Hematopoietic multipotent progenitor cell treated with erythropoietin and hydrocortisone succinate and interleukin-3 and kit ligand, for 8 days (in vitro differentiated cells): ENCODE data around the gene ELOVL6.
"Not testable (repeated sequence)": the region's sequence is repeated elsewhere in the genome, so short reads cannot be mapped to it uniquely, and the experiment has no call there.

ENCODE experiments used
- DNase-seq: peaks from one replicate; pipeline ENCODE4 v3.0.0-alpha.2; 2015

Gene ELOVL6

DNA sequence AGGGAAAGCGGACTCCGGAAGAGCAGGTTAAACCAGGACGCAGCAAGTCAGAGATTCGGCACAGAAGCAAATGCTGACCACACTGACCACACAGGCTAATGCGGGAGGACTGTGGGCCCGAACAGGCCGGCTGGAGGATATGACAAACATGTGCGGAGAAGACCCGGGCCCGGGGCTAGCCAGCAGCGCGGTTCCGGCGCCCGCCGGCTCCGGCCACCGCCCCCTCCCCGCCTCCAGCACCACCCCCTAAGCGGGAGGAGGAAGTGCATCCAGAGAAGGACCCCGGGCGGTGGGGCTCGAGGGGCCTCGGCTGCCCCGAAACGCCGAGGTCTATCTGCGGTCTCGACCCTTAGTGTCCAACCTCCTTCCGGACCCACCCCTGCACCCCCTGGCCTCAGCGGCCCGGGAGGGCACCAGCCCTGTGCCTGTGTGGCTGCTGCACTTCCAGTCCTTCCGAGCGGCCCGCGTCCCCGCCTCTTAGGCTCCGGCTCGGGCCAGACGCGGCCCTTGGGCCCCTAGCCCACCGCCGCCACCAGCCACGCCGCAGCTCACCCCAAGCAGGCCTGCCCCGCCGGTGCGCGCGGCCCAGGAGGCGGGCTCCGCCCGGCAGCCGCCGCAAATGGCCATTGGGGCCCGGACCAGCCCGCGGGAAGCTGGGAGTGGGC is 2.1 kb downstream of the ELOVL6 start:
- peak; percentile 67 for DNase-seq

DNA sequence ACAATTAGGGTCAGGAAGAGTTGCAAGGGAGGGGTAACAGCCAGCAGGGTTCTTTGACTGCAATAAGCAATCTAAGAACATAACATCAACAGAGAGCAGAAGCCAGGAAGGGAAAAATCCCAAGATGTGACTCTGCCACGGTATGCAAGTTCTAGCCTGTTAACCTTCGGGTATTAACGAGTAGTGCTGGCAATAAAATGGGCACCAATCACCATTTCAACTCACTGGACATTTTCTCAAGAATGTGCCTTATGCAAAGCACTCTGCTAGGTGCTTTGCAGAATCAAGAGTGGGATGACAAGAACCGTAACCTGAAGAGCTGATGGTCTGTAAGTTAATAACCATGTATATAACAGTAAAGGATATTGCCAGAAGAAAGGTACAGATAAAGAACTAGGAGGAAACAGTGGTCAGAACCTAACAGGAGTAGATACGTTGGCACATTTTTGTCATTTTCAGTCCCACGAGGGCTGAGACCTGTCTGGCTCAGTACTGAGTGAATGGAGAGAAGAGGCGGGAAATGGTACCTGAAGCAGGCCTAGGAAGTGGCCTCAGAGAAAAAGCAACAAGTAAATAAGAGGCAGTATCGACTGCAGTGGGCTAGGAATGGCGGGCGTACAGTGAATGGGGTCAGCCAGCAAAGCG is 2.7 kb downstream of the ELOVL6 start:
- peak; percentile 75 for DNase-seq

DNA sequence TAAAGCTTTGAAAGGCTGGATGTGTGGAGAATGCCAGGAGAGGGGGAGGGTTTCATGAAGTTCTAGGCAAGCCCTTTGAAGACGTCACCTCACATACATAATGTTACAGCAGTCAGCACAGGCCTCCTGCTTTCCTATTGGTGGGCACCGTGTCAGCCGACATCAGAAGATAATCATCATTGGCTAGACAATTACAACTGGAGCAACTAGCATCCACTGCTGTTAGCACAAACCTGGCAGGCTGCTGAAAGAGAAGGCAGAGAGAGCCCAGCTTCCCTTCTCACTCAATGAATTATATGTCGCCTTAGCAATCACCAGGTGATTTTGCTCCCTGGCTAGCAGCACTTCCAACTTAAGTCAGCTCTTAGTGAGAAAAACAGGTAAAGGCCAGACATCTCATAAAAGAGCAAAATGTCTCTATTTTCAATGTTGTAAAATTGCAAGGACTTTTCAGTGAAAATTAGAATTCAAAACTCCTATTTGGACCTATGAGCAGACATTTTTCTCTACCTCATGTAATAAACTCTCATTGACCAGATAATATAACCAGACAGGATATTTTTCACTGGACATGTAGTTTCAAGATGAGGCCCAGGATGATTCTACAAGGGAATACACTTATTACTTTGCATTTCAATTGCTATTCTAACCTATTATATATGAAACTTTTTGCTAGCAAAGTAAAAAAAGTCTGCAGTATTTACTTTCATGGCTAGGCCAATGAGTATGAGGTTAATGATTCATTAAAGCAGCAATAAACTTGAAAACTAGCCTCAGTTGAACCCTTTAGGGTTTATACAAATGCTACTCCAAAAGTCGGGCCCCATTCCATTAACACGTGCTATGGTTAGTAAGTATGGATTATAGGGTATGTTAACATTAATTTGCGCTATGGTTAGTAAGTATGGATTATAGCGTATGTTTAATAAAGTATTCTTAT is 4.3 kb downstream of the ELOVL6 start:
- DNase-seq: peak; percentile 99

DNA sequence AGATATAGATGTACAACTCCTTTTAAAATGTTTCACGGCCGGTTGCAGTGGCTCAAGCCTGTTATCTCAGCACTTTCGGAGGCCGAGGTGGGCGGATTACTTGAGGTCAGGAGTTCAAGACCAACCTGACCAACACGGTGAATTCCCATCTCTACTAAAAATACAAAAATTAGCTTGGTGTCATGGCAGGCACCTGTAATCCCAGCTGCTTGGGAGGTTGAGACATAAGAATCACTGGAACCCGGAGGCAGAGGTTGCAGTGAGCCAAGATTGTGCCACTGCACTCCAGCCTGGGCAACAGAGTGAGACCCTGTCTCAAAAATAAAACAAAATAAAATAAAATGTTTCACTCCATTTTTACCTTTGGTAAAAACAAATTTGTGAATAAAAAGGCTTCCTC is 5.1 kb downstream of the ELOVL6 start:
- DNase-seq: not testable (repeated sequence)

DNA sequence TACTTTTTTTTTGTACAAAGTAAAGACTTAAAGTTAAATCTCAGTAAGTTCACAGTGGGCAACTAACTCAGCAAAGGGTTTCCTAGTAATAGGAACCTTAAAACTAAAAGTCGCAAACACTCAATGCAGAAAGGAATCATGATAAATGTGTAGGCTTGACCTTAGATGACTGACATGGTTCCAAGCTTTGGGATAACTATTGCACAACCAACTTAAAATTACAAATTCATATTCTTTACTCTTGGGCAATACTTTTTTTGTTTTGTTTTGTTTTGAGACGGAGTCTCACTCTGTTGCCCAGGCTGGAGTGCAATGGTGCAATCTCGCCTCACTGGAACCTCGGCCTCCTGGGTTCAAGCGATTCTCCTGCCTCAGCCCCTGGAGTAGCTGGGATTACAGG is 8.2 kb downstream of the ELOVL6 start:
- no peak for DNase-seq

DNA sequence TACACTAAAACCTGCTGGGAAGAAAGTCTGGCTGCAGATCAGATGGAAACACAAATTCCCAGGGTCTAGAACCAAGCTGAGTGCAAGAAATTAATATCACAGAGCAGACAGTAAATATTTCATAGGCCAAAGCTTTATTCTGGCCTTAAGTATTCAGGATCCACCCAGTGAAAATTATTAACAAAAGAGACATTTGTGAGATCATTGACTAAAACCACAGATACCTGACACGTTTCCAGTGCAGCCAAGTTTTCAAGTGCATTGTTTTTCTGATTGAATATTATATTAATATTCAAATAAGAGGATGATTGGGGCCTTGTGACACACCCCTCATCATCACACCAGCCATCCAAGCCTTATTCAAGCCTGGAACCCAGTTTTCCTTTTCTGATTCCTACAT is 10.3 kb downstream of the ELOVL6 start:
- no peak for DNase-seq

DNA sequence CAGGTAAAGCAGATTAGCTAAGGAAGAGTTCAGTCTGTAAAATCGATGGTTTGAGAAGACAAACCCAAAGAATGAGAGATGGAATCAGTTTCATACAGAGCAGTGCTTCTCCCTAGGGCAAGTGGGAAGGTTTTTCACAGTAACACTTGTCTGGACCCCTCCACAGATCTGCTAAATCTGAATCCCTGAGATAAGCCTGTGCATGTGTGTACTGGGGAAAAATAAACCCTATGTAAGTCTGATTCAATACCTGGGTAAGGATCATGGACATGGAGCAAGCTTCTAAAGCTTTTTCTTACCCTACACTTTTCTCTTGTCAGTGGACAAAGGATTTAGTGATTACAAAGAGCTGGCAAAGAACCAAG is 13.6 kb downstream of the ELOVL6 start:
- no peak for DNase-seq

DNA sequence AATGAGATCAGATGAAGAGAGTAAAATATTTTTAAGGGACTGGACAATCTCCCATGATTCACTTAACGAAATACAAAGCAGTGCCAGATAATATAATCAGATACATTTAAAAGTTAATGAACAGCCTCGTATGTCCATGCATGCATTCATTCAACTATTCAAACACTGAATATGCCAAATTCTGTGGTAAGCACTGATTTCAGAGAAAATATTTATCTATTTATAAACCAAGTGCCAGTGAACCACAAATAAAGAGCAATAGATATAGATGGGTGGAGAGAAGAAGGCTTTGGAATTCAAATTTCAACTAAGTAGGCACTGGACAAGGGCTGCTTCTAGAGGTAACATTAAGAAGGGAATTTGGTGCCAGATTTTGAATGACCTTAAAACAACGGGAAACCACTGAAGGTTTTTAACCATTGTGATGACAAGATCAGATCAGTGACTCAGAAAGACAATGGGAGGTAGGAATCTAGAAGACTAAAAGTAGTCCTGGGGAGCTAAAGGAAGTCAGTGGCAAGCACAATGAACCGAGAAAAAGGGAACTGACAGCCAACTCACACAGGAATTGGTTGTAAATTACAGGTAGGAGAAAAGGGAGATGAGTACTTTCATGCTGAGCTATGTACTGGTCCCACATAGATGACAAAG is 14.2 kb downstream of the ELOVL6 start:
- DNase-seq: no peak

DNA sequence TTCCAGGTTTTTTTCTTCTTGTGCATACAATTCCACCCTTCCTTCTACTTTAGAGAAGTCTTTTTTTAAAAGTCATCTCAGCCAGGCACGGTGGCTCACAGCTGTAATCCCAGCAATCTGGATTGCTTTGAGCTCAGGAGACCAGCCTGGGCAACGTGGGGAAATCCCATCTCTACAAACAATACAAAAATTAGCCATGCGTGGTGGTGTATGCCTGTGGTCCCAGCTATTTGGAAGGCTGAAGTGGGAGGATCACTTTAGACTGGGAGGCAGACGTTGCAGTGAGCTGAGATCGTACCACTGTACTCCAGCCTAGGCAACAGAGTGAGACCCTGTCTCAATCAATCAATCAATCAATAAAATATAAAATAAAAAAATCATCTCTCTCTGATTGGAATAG is 14.8 kb downstream of the ELOVL6 start:
- DNase-seq: no peak

DNA sequence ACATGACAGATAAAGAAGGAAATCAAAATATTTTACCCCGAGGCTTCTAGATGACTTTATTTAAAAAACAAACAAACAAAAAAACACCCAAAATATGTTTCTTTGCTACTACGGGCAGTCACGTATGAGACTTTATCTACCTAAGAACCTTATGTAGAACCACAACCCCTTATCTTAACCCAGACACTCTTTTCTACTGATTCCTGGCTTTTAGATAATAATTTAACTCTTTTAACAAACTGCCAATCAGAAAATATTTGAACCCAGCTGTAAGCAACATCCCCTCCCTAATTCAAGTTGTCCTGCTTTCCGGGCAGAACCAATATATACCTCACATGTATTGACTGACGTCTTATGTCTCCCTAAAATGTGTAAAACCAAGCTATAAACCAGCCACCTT is 15.4 kb downstream of the ELOVL6 start:
- DNase-seq: peak; percentile 66

DNA sequence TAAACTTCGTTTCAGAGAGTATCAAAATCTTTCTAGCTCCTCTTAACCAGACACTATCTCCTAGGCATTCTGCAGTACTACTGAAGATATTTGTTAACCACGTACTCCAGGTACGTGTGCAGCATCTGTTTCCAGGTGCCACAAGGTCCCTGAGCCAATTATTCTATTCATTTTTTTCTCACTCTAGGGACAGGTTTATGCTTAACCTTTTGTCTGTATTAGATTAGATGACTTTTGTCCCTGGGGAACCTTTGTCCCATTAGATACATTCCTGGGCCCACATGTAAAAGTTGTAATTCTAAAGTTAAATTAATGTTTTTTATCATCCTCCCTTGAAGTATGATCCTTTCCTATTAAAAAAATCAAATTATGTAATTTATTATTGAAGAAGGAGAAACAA is 16.5 kb downstream of the ELOVL6 start:
- DNase-seq: no peak

DNA sequence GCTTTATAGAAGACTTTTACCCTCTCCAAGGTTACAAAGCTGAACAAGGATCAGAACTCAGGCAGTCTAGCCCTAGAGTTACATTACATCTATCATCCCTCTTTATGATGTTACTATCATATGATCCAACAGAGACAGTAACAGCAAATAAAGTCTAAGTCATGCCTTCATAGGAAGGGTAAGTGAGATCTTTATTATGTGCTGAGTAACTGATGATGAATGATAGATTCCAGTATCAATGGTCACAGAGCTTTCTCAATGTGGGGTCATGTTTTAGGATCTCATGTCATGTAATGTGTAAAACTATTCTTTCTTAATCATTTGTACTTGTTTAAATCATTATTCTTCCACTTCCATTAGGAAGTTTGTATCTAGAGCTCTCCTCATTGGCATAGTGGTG is 22.8 kb downstream of the ELOVL6 start:
- no peak for DNase-seq

DNA sequence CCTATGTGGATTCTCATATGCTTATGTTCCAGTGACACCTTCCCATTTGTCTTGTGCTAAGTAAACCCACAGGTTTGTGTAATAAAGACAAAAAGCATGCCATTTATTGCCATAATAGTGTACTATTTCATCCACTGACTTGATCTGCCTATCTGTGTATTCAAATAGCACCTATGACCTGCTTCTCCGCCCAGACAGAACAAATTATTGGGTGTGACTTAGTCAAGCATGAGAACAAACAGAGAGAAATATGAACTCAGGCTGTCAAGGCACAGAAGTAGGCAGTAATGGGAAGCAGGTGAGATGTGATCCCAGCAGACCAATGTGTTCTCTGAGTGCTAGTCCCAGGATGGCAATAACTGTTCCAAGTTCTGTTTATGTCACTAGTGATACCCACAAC is 25.4 kb downstream of the ELOVL6 start:
- DNase-seq: no peak

DNA sequence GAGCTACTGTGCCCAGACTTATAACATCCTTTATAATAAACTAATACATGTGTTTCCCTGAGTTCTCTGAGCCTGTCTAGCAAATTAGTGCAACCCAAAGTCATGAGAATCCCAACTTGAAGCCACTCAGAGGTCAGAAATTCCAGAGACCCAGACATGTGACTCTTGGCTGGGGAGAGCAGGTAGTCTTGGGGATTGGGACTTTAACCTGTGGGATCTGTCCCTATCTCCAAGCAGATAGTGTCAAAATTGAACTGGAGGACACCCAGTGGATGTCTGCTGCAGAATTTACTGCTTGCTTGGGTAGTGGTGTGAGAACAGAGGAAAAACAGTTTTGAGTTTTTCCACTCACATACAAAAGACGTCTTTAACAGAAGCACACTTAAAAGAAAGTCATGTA is 26.4 kb downstream of the ELOVL6 start:
- DNase-seq: no peak

DNA sequence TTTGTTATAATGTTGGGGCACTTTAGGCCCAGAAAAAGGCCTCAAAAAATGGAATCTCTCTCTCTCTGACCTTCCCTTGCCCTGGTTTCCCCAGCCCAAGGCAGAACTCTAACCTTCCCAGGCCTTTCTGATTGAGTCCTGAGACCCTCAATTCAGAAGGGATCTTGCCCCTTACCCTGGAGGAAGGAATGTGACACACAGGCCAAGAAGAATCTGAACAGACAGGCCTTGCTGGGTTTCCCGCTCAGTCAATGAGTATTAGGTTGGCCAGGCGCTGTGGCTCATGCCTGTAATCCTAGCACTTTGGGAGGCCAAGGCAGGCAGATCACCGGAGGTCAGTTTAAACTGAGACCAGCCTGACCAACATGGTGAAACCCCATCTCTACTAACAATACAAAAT is 27.6 kb downstream of the ELOVL6 start:
- DNase-seq: no peak

DNA sequence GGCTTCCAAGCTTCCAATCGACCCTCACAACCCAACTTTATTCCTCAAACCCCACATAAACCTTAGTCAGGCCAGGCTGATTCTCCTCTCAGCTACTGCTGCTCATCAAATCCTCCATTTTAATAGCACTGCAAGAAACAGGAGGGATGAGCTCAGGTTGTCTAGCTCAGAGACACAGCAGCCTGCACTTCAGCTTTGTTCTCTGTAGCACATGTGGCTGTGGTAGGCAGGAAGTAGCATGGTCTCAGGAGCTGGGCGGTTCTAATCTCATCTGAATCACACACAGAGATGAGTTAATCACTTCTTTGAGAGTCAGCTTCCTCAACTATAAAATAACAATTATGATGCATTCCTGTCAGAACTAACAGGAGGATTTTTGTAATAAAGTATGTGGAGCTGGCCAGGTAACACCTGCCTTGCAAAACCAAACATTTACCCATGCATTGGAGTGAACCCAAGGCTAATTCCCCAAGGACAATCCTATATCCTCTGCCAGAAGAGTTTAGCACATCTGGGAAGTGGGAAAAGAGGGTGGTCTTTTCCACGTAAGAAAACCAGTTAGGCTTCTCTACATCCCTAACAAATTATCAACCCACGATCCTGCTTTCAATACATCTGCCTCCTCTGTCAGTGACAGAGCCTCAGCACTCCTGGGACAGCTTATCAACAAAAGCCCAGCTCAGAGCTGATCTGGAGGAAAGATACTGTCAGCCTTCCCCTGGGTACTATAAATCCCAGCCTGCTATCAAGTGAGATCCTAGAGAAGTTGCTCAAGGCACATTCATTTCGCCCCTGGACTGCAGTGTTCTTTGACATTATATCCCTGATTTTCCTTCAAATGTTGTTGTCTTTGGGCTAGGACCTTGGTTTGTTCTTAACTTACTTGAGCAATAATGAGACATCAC is 32.8 kb downstream of the ELOVL6 start:
- peak; percentile 66 for DNase-seq

DNA sequence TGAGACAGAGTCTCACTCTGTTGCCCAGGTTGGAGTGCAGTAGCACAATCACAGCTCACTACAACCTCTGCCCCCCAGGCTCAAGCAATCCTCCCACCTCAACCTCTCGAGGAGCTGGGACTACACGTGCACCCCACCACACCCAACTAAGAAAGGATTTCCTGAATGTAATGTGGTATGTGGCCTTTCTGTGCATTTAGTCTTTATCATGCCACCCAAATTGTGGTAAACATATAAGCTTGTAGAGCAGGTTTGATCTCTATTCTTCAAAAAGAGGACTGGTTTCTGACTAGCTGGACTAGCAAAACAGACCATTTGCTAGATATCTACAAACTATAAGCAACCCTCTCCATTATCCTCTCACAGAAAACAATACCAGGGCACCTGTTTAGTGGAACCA is 33.6 kb downstream of the ELOVL6 start:
- DNase-seq: peak; percentile 34

DNA sequence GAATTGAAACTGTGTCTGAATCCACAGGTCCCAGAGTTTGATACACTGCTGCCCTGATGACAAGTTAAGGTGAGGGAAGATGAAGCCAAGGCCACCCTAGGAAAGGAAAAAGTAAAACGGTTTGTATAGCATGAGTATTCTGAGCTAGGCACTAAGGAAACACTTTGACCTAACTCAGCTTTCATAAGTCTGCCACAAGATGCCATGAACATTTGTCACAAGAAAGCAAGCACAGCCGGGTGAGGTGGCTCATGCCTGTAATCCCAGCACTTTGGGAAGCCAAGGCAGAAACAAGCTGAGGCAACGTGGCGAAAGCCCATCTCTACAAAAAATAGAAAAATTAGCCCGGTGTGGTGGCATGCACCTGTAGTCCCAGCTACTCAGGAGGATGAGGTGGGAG is 34.2 kb downstream of the ELOVL6 start:
- no peak for DNase-seq

DNA sequence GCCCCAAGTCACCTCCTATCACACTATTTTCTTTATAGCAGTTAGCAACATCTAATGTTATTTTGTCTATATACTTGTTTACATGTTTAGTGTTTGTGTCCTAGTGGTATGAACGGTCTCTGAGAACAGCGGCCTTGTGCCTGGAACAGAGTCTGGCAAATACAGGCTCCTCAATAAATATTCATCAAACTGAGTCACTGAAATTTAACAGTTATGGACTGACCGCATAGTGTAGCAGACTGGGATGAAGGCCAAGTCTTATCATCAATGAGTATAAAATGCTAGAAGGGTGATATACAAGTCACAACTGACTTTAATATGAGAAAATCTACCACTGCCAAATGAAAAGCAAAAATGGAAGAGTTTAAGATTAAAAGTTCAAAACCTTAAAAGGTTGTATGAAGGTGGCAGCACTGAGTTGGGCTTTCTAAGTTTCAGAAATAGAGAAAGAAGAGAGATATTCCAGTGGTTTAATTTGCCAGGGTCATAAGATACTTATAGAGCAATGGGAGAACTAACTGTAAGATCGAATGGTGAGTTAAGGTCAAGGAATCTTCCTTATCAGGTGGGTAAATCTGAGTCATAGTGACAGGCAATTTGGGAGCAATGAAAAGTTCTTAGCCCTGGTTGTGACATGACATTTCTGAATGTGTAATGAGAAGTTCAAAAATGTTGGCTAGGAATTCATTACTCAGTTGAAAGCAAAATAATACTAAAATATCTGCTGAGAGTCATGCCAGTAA is 34.9 kb downstream of the ELOVL6 start:
- peak; percentile 91 for DNase-seq

DNA sequence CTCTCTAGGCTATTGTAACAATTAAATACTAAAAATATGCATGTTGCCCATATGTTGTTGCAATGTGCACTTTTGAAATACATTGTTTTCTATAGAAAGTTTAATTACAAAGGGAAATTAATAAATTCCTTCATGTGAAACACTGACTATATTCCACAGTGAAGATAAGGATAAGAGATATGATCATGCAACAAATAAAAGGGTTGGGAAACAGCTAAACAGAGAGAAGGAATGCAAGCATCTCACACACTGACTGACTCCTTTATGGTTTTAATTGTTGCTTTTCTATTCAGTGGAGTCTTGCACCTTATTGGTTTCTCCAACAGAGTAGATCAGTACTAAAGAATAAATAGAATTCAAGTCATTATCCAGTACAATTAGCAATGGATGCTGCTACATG is 37.8 kb downstream of the ELOVL6 start:
- DNase-seq: no peak

DNA sequence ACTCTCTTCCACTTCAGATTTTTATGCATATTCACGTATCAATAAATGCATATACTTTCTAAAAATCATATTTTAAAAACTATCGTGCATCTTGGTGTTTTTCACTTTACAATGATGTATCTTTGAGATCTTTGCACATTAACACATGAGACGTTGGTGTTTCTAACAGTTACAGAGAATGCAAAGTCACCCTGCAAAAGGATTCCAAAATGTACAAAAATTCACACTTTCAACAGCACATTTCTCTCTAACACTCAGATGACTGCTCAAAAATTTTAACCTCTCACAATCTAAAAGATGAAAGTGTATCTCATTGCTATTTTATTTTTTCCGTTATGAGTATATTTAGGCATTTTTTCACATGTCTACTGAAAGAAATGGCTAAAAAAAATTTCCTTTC is 38.9 kb downstream of the ELOVL6 start:
- DNase-seq: no peak

DNA sequence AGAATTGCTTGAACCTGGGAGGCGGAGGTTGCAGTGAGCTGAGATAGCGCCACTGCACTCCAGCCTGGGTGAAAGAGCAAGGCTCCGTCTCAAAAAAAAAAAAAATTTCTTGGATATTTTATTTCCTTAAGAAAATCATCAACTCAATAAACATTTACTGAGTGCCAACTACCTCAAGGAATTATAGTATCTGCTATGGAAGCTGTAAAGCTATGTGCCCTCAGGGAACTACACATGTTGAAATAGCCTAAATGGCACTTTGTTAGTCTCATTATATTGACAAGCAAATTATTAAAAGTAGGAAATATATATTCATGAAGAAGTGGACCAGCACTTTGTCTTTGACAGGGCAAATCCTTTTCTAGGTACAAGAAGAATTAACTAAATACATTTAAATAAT is 40.8 kb downstream of the ELOVL6 start:
- no peak for DNase-seq
